COR-L47 (cell line): Measurements from ENCODE around the gene COL18A1.
A peak's percentile ranks its signal among the peaks of the same experiment; 100 is the strongest.

Experiments used
- DNase-seq: peaks from one replicate; lab custom pipeline; 2025; lab: John Stamatoyannopoulos, UW

COL18A1 gene

DNA sequence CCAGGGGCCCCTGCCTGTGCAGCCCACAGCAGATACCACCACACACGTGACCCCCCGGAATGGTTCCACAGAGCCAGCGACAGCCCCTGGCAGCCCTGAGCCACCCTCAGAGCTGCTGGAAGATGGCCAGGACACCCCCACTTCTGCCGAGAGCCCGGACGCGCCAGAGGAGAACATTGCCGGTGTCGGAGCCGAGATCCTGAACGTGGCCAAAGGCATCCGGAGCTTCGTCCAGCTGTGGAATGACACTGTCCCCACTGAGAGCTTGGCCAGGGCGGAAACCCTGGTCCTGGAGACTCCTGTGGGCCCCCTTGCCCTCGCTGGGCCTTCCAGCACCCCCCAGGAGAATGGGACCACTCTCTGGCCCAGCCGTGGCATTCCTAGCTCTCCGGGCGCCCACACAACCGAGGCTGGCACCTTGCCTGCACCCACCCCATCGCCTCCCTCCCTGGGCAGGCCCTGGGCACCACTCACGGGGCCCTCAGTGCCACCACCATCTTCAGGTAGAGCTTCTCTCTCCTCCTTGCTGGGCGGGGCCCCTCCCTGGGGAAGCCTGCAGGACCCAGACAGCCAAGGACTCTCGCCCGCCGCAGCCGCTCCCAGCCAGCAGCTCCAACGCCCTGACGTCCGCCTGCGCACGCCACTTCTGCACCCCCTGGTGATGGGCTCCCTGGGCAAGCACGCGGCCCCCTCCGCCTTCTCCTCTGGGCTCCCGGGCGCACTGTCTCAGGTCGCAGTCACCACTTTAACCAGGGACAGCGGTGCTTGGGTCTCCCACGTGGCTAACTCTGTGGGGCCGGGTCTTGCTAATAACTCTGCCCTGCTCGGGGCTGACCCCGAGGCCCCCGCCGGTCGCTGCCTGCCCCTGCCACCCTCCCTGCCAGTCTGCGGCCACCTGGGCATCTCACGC is 51.0 kb downstream of the COL18A1 start:
- peak; percentile 51 for DNase-seq

DNA sequence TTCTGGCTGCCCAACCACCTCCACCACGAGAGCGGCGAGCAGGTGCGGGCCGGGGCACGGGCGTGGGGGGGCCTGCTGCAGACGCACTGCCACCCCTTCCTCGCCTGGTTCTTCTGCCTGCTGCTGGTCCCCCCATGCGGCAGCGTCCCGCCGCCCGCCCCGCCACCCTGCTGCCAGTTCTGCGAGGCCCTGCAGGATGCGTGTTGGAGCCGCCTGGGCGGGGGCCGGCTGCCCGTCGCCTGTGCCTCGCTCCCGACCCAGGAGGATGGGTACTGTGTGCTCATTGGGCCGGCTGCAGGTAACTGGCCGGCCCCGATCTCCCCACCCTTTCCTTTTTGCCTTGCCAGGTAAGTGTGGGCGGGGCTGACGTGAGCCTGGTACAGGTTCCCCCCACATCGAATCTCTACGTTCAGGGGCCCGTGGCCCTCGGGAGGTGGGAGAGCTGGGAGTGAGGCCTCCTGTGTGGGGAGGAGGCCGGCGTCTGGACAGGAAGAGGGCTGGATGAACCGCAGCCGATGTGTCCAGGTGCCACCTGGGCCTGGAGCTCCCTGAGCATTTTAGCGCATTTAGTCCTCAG is 51.7 kb downstream of the COL18A1 start:
- no peak for DNase-seq

DNA sequence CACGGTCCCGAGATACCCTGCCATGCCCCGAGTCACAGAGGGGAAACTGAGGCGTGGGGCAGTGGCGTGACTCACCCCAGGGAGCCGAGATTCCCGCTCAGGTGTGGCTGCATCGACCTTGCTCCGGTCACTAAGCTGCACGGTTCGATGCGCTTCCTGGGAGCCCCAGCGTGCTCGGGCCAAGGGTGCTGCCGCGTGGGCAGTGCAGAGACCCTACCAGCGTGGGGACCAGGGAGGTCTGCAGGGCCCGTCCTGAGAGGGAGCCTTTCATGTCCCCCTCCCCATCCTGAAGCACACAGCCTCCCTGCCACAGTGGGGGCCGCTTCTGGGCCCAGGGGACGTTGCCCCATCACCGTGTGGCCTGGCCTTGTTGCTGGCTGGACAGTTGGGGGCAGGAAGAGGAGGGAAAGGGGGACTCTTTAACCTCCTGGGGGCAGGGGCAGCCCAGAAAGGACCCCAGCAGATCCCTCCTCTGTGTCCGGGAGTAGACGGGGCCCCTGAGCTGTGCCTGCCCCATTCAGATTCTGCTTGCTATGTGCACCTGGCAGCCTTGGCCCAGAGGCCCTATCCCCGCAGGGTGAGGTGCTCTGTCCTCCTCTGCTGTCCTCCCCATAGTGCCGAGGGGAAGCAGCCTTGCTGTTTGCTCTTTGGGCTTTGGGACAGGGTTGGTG is 52.3 kb downstream of the COL18A1 start:
- DNase-seq, result no peak

DNA sequence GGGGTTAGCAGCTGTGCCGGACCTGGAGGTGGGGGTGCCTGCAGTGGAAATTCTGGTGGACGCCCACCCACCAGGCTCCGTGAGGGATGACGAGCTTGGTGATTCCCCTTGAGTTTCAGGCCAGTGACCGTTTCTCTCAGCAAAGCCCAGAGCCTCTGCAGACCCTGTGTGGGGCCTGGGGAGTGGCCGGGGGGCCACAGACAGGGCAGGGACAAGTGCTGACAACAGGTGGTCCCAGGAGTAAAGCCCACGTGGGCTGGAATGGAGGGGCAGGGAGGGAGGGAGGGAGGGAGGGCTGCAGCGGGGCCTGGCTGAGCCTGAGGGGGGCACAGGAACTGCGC is 52.8 kb downstream of the COL18A1 start:
- DNase-seq, result no peak

DNA sequence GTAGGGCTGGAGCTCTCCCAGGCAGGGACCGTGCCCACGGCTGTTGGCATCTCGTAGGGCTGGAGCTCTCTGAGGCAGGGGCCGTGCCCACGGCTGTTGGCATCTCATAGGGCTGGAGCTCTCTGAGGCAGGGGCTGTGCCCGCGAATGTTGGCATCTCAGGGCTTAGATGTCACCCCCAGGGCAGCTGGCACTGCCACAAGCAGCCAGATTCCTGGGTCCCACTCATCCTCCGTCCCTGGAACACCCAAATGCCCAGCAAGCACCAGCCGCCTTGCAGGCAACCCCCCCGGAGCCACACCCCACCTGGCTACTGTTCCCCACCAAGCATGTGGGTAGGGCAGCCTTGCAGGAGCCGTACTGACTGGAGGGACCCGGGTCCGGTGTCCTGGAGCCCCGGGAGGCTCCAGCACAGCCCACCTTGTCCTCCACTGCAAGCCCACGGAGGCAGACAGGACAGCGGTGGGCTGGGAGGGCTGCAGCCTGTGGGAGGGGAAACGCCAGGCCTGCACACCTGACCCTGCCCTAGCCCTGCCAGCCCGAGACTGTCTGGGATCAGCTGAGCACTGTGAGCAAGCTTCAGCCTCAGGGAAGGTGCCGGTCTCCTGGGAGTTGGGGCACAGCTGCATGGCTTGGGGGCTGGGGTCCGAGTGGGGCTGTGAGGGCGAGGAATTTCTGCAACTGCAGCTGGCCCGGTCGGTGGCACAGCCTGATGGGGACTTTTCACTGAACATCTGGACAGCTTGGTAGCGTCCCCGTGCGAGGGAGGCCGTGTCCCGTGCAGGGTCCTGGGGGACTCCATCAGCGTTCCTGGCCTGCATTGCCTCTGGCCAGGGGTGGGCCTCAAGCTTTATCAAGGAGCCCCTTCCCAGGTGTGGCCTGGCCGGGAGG is 53.6 kb downstream of the COL18A1 start:
- DNase-seq, result no peak

DNA sequence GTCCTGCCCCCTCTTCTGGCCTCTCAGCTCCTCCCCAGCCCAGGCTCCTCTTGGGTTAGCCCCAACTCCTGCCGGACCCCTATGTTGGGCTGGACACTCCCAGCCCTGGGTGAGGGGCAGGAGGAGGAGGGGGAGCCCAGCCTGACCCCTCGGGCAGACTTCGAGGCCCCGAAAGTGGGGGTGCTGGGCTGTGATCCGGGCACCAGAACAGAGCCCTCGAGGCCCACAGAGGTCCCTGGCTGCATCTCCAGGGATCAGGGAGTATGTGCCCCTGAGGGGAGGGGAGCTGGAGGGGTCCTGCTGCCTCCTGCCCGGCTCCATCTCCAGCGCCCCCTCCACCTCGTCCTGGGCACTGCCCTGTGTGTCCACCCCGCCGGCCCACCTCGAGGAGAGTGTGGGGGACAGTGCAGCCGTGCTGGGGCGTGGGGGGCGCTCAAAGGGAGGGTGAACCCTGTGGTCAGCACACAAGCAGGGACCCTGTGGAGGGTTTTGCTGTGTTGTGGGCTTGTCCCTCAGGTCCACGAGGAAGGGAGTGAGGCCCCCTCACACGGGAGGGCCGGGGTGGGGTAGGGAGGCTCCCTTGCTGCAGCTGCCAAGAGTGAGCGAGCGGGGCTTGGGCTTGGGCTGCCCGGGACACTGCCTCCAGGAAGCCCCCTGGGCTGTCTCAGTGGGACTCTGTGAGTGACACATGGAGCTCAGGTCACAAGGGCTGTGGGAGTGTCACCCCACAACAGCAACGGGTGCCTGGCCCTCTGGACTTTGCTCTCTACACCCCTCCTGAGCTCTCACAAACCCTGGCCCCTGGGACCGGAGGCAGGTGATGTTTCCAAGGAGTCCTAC is 54.4 kb downstream of the COL18A1 start:
- DNase-seq, result no peak

DNA sequence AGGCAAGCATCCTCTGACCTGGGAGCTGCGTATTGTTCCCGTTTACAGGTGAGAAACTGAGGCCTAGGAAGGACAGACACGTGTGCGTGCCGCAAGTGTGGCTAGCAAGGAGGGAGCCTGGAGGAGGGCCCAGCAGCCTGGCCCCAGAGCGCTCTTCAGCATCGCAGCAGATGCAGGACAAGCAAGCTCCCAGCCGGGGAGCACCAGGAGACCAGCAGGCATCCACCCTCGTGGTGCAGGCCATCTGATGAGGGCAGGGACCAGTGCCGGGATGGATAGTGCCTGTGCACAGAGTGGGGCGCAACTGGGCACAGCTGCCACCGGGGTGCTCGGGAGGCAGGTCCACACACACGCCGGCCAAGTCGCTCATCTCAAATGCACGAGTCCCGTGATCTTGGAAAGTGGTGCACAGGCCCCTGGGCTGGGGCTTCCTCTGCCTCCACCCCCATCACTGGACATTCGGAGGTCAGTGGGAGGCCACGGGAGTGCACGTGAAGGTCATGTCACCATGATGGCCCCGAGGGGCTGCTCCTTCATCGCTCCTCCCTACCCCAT is 55.1 kb downstream of the COL18A1 start:
- no peak for DNase-seq

DNA sequence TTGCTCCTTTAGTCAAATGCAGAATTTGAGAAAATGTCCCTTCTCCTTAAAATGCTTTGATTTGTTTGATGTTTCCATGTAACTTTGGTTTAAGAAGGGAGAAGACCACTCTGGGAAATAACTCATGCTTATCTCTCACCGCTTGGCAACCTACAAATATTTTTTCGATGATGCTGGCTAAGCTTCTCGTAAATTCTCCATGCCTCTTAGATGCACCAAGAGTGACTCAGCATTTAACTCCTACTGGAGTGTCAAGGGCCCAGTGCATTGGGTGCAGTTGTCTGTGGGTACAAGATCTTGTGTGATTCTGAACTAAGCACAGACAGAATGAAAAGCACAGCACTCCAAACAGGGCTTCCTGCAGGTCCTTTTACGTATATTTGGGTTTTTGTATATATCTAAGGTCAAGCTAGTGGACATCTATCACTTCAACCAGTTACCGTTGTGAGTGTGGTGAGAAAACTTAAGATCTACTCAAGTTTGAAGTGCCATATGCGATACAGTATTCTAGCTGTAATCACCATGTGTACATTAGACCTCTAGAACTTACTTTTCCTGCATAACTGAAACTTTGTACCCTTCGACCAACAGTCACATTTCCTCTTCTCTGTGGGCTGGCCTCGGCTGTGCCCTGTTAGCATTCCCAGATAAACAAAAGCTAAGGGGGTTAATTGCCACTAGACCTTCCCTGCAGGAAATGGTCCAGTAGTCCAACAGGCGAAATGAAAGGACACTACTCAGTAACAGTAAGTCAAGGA is 55.8 kb downstream of the COL18A1 start:
- no peak for DNase-seq

DNA sequence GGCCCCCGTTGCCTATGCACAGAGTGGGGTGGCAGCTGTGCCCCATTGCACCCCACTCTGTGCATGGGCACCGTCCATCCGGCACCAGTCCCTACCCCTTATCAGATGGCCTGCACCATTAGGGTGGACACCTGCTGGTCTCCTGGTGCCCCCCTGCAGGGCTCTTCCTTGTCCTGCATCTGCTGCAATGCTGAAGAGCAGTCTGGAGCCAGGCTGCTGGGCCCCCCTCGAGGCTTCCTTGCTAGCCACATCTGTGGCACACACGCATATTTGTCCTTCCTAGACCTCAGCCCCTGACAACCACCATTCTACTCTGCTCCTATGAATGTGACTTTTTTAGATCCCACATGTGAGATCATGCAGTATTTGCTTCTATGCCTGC is 56.4 kb downstream of the COL18A1 start:
- DNase-seq, result no peak

DNA sequence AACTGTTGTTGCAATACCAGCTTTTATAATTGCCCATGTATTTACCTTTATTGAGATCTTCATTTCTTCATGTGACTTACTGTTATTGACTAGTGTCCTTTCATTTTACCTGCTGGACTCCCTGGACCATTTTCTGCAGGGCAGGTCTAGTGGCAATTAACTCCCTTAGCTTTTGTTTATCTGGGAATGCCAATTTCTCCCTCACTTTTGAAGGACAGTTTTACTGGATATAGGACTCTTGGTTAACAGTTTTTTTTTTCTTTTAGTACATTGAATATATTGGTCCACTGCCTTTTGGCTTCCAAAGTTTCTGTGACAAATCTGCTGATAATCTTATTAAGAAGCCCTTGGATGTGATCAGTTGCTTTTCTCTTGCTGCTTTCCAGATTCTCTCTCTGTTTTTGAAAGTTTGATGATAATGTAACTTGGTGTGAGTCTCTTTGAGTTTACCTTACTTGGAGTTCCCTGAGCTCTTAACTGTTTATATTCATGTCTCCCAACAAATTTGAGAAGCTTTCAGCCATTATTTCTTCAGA is 56.9 kb downstream of the COL18A1 start:
- no peak for DNase-seq

DNA sequence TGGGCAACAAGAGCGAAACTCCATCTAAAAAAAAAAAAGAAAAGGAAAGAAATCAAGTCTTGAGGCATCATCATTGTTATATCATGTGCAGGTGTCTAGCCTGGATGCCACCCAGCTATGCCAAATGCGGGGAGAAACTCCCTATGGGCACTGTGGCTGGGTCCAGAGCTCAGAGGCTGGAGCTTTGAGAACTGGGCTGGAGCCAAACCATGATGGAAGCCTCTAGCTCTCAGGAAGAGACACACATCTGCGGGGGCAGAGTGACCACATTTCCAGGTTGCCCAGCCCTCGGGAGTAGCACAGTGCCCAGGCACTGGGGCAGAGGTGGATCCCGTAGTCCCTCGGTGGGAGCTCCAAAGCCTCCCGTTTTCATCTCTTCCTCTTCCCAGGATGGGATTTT is 58.9 kb downstream of the COL18A1 start:
- DNase-seq, result no peak

DNA sequence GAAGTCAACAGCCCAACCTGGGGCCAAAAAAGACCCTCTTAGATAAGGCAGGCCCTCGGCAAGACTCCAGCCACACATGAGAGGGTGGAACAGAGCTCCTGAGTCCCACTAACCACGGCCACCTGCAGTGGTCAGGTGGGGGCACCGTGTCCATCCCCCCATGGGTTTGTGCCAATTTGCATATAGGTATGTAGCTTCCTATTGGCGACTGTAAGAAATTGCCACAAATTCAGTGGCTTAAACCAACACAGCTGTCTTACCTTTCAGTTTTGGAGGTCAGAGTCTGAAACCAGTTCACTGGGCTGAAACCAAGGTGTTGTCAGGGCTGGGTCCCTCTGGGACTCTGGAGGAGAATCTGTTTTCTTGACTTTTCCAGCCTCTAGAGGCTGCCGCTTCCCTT is 59.3 kb downstream of the COL18A1 start:
- no peak for DNase-seq

DNA sequence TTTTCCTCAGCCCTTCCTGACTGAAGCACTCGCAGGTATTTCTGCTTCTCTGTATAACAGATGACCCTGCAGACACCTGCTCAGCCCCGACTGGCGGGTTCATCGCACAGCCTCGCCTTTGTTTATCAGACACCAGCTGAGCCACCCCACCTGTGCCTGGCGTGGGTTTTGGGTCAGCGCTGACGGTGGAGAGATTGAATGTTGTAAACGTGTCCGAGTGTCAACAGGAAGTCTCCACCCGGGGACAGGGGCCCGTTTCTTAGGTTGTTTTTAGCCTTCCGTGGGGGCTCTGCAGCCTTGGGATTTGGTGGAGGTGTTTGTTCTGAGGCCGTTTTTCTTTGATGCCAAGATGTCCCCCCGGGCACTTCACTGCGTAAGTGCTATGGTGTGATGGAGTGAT is 60.1 kb downstream of the COL18A1 start:
- DNase-seq, result no peak

DNA sequence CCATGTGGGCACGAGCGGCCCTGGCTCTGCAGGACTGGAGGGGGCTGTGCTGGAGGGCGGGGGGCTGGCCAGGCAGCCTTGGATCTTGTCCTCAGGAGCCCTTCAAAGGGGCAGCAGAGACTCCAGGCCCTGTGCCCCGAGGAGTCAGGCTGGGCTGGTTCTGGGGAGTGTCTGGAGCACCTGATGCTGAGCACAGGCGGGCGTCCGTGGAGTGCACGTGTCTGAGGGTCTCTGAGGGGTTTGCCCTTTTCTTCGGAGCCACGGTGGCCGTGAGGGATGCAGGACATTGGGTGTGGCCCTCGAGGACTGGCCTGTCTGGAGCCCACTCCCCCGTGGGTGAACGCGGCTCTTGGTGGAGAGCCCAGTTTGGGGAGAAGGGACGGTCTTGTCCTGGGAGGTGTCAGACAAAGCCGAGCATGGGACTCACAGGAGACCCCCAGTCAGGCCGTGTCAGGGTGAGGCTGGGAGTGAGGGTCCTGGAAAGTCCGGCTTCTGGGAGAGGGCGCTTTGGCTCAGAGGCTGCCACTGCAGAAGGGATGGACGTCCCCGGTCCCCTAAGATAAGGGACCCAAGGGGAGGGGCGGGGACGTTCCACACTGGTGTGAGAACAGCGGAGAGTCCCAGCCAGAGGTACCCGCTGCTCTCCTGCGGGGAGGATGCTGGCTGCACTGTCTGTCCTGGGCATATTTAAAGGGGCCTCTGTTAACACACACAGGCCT is 60.8 kb downstream of the COL18A1 start:
- DNase-seq, result no peak

DNA sequence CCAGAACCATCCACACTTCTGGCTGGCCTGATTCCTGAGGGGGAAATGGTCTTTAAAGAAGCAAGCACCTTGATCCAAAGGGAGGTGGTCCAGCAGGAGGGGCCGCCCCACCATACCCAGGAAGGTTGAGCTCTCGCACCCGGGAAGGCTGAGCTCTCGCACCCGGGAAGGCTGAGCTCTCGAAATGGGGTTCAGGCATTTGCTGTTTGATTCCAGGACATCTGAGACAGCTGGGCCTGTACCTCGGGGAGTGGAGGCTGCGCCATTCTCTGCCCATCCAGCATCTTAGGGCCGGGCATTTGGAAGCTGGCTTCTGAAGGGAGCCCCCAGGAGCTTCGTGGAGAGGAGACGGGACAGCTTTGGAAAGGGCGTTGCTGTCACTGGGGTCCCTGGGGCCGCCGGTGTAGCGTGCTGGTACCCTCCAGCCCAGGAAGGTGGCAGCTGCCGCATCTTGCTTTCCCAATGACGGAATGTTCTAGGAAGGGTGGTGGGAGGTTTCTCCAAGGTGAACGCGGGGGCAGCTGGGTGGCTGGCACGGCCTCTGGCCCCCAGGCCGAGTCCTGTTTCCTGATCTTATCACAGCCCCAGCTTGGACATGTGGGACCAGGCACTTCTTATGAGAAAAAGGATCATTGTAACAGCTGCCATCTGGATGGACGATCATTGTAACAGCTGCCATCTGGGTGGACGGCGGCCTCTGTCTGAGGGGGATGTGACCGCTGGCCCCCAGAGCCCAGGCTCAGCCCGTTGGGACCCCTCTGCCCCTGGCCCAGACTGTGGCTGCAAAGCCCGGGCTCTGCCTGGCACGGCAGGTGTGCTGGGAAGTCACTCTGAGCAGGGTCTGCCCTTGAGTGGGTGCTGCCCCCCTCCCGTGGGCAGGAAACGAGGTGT is 61.6 kb downstream of the COL18A1 start:
- DNase-seq, result no peak

DNA sequence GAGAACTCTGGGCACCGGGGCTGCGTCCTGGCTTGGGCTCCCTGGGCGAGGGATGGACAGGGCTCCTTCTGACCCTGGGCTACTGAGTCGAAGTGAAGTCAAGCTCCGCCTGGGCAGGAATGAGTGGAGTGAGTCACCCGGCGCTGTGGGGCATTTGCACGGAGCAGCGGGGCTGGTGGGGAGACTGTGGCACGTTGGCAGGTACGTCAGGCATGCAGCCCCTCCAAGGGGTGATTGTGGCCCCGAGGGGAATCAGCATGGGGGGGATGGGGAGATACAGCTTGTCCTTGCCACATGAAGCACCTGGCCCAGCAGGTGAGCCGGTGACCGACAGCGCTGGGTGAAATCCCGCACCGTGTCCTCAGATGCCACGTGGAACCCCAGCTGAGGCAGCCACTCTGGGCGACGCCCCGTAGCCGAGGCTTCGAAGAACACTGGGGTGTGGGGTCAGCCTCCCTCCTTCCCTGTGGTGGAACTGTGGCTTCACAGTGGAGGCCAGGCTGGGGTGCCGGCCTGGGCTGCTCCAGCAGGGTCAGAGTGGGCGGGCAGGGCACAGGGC is 62.3 kb downstream of the COL18A1 start:
- no peak for DNase-seq

DNA sequence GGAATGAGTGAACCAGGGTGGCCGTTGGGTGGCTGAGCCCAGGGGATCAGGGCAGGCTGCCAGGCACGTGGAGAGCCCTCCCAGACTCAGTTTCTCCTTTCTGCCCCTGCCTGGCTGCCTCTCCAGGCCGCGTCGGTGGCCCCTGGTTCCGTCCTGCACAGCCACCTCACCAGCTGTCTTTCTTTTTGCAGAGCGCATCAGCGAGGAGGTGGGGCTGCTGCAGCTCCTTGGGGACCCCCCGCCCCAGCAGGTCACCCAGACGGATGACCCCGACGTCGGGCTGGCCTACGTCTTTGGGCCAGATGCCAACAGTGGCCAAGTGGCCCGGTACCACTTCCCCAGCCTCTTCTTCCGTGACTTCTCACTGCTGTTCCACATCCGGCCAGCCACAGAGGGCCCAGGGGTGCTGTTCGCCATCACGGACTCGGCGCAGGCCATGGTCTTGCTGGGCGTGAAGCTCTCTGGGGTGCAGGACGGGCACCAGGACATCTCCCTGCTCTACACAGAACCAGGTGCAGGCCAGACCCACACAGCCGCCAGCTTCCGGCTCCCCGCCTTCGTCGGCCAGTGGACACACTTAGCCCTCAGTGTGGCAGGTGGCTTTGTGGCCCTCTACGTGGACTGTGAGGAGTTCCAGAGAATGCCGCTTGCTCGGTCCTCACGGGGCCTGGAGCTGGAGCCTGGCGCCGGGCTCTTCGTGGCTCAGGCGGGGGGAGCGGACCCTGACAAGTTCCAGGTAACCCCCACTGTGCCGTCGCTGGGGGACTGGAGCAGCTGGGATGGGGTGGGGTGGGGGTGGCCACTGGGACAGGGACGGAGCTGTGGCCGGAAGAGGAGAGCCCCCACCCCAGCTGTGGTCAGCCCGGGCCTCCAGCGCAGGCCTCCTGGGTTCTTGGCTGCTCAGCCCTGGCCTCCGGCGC is 63.3 kb downstream of the COL18A1 start:
- no peak for DNase-seq
